Activated effector memory CD4-positive, alpha-beta T cell treated with anti-CD3 and anti-CD28 coated beads, Interleukin-2, amount 50 U/mL, for 16 hours (primary cell): ENCODE measurements around the gene NLRP1.

Experiments used
- DNase-seq: peaks from one replicate; pipeline ENCODE4 v3.0.0-alpha.2; 2020

Gene NLRP1

DNA sequence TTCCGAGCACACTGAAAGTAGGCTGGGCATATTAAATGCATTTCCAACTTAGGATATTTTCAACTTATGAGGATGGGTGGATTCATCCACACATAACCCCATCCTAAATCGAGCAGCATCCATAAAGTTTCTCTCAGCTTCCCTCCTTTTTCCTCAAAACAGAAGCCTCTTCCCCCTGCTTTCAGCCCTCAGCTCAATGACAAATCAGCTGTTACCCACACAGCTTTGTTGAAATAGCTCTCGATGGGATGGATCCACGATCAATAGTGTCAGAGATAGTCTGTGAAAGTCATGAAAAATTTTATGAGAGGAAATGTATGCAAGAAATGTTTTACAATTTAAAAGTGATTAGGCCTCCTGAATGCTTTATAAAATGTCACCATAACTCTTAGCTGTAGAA is 118.0 kb downstream of the NLRP1 start:
- DNase-seq: no peak

DNA sequence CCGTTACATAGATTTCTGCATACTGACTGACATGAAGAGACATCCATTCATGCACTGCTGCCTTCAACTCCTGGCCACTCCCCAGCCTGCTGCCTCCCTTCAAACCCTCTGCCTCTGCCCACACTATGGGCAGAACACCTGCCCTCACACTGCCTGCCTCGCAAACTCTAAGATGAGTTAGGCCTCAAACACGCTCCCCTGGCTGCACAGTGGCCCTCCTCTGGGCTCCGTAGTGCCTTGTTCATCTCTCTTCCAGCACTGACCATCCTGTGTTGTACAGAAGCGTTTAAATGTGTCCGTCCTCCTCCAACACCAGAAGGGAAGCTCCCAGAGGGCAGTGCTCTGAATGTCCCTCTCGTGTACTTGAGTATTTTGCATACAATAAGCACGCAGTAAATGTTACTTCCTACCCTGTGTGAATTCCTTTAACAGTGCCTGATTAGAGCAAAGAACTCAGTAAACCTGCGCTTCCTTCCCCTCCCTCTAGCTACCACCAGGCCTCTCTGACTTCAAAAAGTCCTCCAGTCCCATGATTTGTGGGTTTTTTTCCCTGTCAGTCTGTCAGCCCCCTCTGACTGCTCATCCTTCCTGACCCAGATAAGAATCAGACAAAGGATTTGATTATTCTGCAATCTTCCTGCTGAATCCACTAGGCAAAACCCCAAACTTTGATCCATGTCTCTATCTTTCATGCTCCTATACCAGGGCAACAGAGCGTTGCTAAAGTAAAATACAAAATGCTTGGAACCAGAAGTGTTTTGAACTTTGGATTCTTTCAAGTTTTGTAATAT is 119.4 kb downstream of the NLRP1 start:
- no peak for DNase-seq
